Measurements from ENCODE around the gene LRRK2.

The LRRK2 gene

DNA sequence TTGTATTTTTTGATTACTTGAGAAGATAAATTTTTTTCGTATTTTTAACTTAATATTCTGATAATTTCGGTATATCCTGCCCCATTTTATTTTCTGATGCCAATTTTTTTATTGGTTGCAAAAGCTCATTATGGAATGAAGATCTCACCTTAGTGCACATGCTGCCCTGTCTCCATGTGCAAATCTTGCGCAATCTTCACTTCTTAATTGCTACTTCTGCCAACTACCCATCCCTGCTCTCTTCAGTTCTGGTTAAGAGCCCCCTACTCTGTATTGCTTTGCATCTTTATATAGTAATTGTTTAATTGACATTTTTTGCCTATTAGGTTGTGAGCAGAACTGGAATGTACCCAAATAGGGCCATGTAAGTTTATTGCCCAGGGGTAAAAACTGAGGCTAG is 20.5 kb upstream of the LRRK2 start:
- no peak for ATAC-seq
- no peak for TF ChIP-seq ZNF8 (CRISPR knock-in tag; IDR thresholded peaks at IDR 0.05)
- TF ChIP-seq ZNF70 (CRISPR knock-in tag; IDR thresholded peaks at IDR 0.05): no peak
- TF ChIP-seq ESRRG (CRISPR knock-in tag; IDR thresholded peaks at IDR 0.05): no peak
- no peak for TF ChIP-seq ISL1 (CRISPR knock-in tag; IDR thresholded peaks at IDR 0.05)
- no peak for TF ChIP-seq ZFP30 (CRISPR knock-in tag; IDR thresholded peaks at IDR 0.05)
- TF ChIP-seq, protein P1, sequence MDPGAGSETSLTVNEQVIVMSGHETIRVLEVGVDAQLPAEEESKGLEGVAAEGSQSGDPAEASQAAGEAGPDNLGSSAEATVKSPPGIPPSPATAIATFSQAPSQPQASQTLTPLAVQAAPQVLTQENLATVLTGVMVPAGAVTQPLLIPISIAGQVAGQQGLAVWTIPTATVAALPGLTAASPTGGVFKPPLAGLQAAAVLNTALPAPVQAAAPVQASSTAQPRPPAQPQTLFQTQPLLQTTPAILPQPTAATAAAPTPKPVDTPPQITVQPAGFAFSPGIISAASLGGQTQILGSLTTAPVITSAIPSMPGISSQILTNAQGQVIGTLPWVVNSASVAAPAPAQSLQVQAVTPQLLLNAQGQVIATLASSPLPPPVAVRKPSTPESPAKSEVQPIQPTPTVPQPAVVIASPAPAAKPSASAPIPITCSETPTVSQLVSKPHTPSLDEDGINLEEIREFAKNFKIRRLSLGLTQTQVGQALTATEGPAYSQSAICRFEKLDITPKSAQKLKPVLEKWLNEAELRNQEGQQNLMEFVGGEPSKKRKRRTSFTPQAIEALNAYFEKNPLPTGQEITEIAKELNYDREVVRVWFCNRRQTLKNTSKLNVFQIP (CRISPR knock-in tag; IDR thresholded peaks at IDR 0.05; ENCODE audit: borderline replicate concordance, low read depth): no peak
- TF ChIP-seq, protein P2, sequence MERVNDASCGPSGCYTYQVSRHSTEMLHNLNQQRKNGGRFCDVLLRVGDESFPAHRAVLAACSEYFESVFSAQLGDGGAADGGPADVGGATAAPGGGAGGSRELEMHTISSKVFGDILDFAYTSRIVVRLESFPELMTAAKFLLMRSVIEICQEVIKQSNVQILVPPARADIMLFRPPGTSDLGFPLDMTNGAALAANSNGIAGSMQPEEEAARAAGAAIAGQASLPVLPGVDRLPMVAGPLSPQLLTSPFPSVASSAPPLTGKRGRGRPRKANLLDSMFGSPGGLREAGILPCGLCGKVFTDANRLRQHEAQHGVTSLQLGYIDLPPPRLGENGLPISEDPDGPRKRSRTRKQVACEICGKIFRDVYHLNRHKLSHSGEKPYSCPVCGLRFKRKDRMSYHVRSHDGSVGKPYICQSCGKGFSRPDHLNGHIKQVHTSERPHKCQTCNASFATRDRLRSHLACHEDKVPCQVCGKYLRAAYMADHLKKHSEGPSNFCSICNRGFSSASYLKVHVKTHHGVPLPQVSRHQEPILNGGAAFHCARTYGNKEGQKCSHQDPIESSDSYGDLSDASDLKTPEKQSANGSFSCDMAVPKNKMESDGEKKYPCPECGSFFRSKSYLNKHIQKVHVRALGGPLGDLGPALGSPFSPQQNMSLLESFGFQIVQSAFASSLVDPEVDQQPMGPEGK (CRISPR knock-in tag; IDR thresholded peaks at IDR 0.05; ENCODE audit: borderline replicate concordance): no peak
- TF ChIP-seq GLIS3 (CRISPR knock-in tag; IDR thresholded peaks at IDR 0.05): no peak

DNA sequence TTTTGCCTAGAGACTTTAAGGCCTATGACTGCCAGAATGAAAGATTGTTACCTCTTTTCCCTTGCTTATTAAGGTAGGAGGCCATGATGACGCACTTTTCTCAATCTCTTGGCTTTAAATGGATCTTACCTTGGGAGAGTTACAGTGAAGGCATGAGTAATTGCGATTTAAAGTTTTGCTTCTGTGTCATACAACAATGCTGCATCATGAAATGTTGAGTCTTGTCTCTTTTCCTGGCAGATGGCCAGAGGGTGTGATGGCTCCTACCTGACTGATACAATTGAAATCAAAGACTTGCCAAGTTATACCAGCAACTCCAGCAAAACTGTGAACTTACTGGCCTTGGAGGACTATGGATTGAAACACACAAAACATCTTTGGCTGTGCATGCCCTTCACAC is 17.2 kb upstream of the LRRK2 start:
- no peak for ATAC-seq
- TF ChIP-seq RARB (CRISPR knock-in tag; IDR thresholded peaks at IDR 0.05): no peak
- TF ChIP-seq ZFP30 (CRISPR knock-in tag; IDR thresholded peaks at IDR 0.05): no peak
- TF ChIP-seq ESRRG (CRISPR knock-in tag; IDR thresholded peaks at IDR 0.05): no peak
- TF ChIP-seq, protein P2 (CRISPR knock-in tag; IDR thresholded peaks at IDR 0.05; ENCODE audit: borderline replicate concordance): no peak
- TF ChIP-seq, protein P3, sequence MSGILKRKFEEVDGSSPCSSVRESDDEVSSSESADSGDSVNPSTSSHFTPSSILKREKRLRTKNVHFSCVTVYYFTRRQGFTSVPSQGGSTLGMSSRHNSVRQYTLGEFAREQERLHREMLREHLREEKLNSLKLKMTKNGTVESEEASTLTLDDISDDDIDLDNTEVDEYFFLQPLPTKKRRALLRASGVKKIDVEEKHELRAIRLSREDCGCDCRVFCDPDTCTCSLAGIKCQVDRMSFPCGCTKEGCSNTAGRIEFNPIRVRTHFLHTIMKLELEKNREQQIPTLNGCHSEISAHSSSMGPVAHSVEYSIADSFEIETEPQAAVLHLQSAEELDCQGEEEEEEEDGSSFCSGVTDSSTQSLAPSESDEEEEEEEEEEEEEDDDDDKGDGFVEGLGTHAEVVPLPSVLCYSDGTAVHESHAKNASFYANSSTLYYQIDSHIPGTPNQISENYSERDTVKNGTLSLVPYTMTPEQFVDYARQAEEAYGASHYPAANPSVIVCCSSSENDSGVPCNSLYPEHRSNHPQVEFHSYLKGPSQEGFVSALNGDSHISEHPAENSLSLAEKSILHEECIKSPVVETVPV (CRISPR knock-in tag; IDR thresholded peaks at IDR 0.05): no peak
- no peak for TF ChIP-seq OSR1 (CRISPR knock-in tag; IDR thresholded peaks at IDR 0.05)
- no peak for TF ChIP-seq ARNTL (CRISPR knock-in tag; IDR thresholded peaks at IDR 0.05; ENCODE audit: borderline replicate concordance, low read depth)
- no peak for TF ChIP-seq BACH2 (CRISPR knock-in tag; IDR thresholded peaks at IDR 0.05; ENCODE audit: borderline replicate concordance)
- TF ChIP-seq, protein P4, sequence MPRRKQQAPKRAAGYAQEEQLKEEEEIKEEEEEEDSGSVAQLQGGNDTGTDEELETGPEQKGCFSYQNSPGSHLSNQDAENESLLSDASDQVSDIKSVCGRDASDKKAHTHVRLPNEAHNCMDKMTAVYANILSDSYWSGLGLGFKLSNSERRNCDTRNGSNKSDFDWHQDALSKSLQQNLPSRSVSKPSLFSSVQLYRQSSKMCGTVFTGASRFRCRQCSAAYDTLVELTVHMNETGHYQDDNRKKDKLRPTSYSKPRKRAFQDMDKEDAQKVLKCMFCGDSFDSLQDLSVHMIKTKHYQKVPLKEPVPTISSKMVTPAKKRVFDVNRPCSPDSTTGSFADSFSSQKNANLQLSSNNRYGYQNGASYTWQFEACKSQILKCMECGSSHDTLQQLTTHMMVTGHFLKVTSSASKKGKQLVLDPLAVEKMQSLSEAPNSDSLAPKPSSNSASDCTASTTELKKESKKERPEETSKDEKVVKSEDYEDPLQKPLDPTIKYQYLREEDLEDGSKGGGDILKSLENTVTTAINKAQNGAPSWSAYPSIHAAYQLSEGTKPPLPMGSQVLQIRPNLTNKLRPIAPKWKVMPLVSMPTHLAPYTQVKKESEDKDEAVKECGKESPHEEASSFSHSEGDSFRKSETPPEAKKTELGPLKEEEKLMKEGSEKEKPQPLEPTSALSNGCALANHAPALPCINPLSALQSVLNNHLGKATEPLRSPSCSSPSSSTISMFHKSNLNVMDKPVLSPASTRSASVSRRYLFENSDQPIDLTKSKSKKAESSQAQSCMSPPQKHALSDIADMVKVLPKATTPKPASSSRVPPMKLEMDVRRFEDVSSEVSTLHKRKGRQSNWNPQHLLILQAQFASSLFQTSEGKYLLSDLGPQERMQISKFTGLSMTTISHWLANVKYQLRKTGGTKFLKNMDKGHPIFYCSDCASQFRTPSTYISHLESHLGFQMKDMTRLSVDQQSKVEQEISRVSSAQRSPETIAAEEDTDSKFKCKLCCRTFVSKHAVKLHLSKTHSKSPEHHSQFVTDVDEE (CRISPR knock-in tag; IDR thresholded peaks at IDR 0.05): no peak
- TF ChIP-seq ISL1 (CRISPR knock-in tag; IDR thresholded peaks at IDR 0.05): no peak
- no peak for TF ChIP-seq PPARA (CRISPR knock-in tag; IDR thresholded peaks at IDR 0.05; ENCODE audit: borderline replicate concordance)
- TF ChIP-seq TCF4 (CRISPR knock-in tag; IDR thresholded peaks at IDR 0.05; ENCODE audit: borderline replicate concordance): no peak
- TF ChIP-seq TOX (CRISPR knock-in tag; IDR thresholded peaks at IDR 0.05; ENCODE audit: borderline replicate concordance): no peak
- TF ChIP-seq ZNF70 (CRISPR knock-in tag; IDR thresholded peaks at IDR 0.05): no peak
- TF ChIP-seq, protein P5, sequence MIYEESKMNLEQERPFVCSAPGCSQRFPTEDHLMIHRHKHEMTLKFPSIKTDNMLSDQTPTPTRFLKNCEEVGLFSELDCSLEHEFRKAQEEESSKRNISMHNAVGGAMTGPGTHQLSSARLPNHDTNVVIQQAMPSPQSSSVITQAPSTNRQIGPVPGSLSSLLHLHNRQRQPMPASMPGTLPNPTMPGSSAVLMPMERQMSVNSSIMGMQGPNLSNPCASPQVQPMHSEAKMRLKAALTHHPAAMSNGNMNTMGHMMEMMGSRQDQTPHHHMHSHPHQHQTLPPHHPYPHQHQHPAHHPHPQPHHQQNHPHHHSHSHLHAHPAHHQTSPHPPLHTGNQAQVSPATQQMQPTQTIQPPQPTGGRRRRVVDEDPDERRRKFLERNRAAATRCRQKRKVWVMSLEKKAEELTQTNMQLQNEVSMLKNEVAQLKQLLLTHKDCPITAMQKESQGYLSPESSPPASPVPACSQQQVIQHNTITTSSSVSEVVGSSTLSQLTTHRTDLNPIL (CRISPR knock-in tag; IDR thresholded peaks at IDR 0.05; ENCODE audit: low read depth): no peak
- TF ChIP-seq ZNF8 (CRISPR knock-in tag; IDR thresholded peaks at IDR 0.05): no peak
- TF ChIP-seq, protein P1 (CRISPR knock-in tag; IDR thresholded peaks at IDR 0.05; ENCODE audit: borderline replicate concordance, low read depth): no peak
